Measurements from ENCODE around the gene PRKRIP1.
"Not testable (repeated sequence)": the region's sequence is repeated elsewhere in the genome, so short reads cannot be mapped to it uniquely, and the experiment has no call there.

The PRKRIP1 gene

GRCh38 chr7:102404005-102404861 is 8.1 kb downstream of the PRKRIP1 start:
- no peaks in the 10 kb centered on the region for H3K27me3 ChIP-seq
- no peaks in the 10 kb centered on the region for H3K9me3 ChIP-seq
- TF ChIP-seq CTCF (IDR thresholded peaks at IDR 0.05; ENCODE audit: low read depth, low read length): peak; percentile 77
- peaks cover 92% of the 10 kb centered on the region for H3K36me3 ChIP-seq
- peak; percentile 40 for DNase-seq
- H3K4me3 ChIP-seq (ENCODE audit: low read depth, low read length): no peak overlapping the region
- no peaks in the 10 kb centered on the region for H3K4me1 ChIP-seq

GRCh38 chr7:102404862-102405188 is 8.7 kb downstream of the PRKRIP1 start:
- DNase-seq; H3K4me3 ChIP-seq (ENCODE audit: low read depth, low read length); H3K9me3 ChIP-seq; H3K4me1 ChIP-seq; H3K27me3 ChIP-seq: not testable (repeated sequence)
- H3K36me3 ChIP-seq: peaks cover 90% of the 10 kb centered on the region

- no peak overlapping the region for H3K4me3 ChIP-seq (ENCODE audit: low read depth, low read length)
- H3K4me1 ChIP-seq: no peaks in the 10 kb centered on the region
- no peak for TF ChIP-seq CTCF (IDR thresholded peaks at IDR 0.05; ENCODE audit: low read depth, low read length)
- H3K9me3 ChIP-seq: no peaks in the 10 kb centered on the region
- peaks cover 76% of the 10 kb centered on the region for H3K36me3 ChIP-seq
- DNase-seq: no peak
- H3K27me3 ChIP-seq: no peaks in the 10 kb centered on the region
Observed at GRCh38 chr7:102407910-102408309, 11.7 kb downstream of the PRKRIP1 start.

- H3K4me1 ChIP-seq; H3K4me3 ChIP-seq (ENCODE audit: low read depth, low read length); DNase-seq; H3K27me3 ChIP-seq; H3K9me3 ChIP-seq: not testable (repeated sequence)
- H3K36me3 ChIP-seq: peaks cover 75% of the 10 kb centered on the region
Observed at GRCh38 chr7:102408530-102408929, 12.4 kb downstream of the PRKRIP1 start.

- no peaks in the 10 kb centered on the region for H3K27me3 ChIP-seq
- DNase-seq: no peak
- H3K4me1 ChIP-seq: no peaks in the 10 kb centered on the region
- TF ChIP-seq CTCF (IDR thresholded peaks at IDR 0.05; ENCODE audit: low read depth, low read length): no peak
- H3K9me3 ChIP-seq: no peaks in the 10 kb centered on the region
- peaks cover 75% of the 10 kb centered on the region for H3K36me3 ChIP-seq
- H3K4me3 ChIP-seq (ENCODE audit: low read depth, low read length): no peak overlapping the region
Observed at GRCh38 chr7:102409340-102409739, 13.2 kb downstream of the PRKRIP1 start.

- Histone ChIP-seq H3K36me3 (peaks cover 74% of the 10 kb centered on the region), H3K27me3 (no peaks in the 10 kb centered on the region), H3K4me3 (ENCODE audit: low read depth, low read length) (no peak overlapping the region), H3K4me1 (no peaks in the 10 kb centered on the region), H3K9me3 (no peaks in the 10 kb centered on the region)
- DNase-seq: no peak
- no peak for TF ChIP-seq CTCF (IDR thresholded peaks at IDR 0.05; ENCODE audit: low read depth, low read length)
Observed at GRCh38 chr7:102410123-102410522, 14.0 kb downstream of the PRKRIP1 start.

GRCh38 chr7:102410918-102411317 is 14.8 kb downstream of the PRKRIP1 start:
- Histone ChIP-seq H3K36me3 (peaks cover 74% of the 10 kb centered on the region), H3K4me3 (ENCODE audit: low read depth, low read length) (no peak overlapping the region)

More at GRCh38 chr7:102410918-102411317, 14.8 kb downstream of the PRKRIP1 start:
- Histone ChIP-seq H3K9me3 (no peaks in the 10 kb centered on the region), H3K27me3 (no peaks in the 10 kb centered on the region), H3K4me1 (no peaks in the 10 kb centered on the region)
- no peak for TF ChIP-seq CTCF (IDR thresholded peaks at IDR 0.05; ENCODE audit: low read depth, low read length)
- DNase-seq: no peak
